SK-N-SH treated with all-trans-retinoic acid at 6 μM for 48 hours (cell line): Measurements from ENCODE around the gene NR1H3.

Source experiments
- CREB5 ChIP-seq: fragments of 250-450 bp; sonication (Bioruptor Pico); IDR thresholded peaks from 2 replicates; pipeline ENCODE4 v1.5.1; 2020; ENCODE audit warnings: low read depth, mild to moderate bottlenecking, moderate library complexity
- OSR1 ChIP-seq: fragments of 250-450 bp; sonication (Bioruptor Pico); IDR thresholded peaks from 2 replicates; pipeline ENCODE4 v1.8.0; 2022; ENCODE audit warnings: moderate library complexity, mild to moderate bottlenecking, inconsistent platforms
- PATZ1 ChIP-seq: fragments of 250-450 bp; sonication (Bioruptor Pico); IDR thresholded peaks from 2 replicates; pipeline ENCODE4 v1.8.0; 2020; ENCODE audit warnings: mild to moderate bottlenecking, moderate library complexity, borderline replicate concordance
- RARB ChIP-seq: fragments of 250-450 bp; sonication (Bioruptor Pico); IDR thresholded peaks from 2 replicates; pipeline ENCODE4 v1.8.0; 2021; ENCODE audit warnings: mild to moderate bottlenecking, moderate library complexity
- ZFP30 ChIP-seq: fragments of 450-650 bp; formaldehyde crosslinking; IDR thresholded peaks from 2 replicates; pipeline ENCODE4 v1.5.0; 2022; ENCODE audit warnings: mild to moderate bottlenecking, moderate library complexity
- ZNF70 ChIP-seq: fragments of 450-650 bp; formaldehyde crosslinking; IDR thresholded peaks from 2 replicates; pipeline ENCODE4 v1.5.0; 2020; ENCODE audit warnings: mild to moderate bottlenecking, moderate library complexity
- ZNF8 ChIP-seq: fragments of 450-650 bp; formaldehyde crosslinking; IDR thresholded peaks from 2 replicates; pipeline ENCODE4 v1.5.0; 2020; ENCODE audit warnings: mild to moderate bottlenecking, moderate library complexity

GRCh38 chr11:47317064-47317828 is 59.5 kb downstream of the NR1H3 start:
- TF ChIP-seq ZNF70 (no peak), OSR1 (no peak), ZFP30 (CRISPR knock-in tag) (no peak), ZNF8 (CRISPR knock-in tag) (no peak), PATZ1 (no peak), CREB5 (CRISPR knock-in tag) (no peak), RARB (CRISPR knock-in tag) (no peak)
